B cell (primary cell): ENCODE data around the gene PHTF2. TPM values are rescaled to one million over a fixed set of nuclear protein-coding genes. Genes with fewer than 3 reads are reported as not detected.

Experiments
- ATAC-seq: fragments of 200-7000 bp; cut with Tn5 transposase; one replicate; pipeline ENCODE4 v1.10.0; 2021; ENCODE audit warnings: low read depth, mild to moderate bottlenecking, moderate number of reproducible peaks, moderate library complexity
- CTCF ChIA-PET: fragments of 350-600 bp; sonication (Branson Sonifier 250); formaldehyde crosslinking; loops from one replicate; lab custom pipeline; 2021; ENCODE audit warnings: antibody characterized with exemption, inconsistent platforms; lab: Charles Lee
- POLR2A ChIA-PET: fragments of 350-600 bp; sonication (Branson Sonifier 250); formaldehyde crosslinking; loops from one replicate; lab custom pipeline; 2021; ENCODE audit warnings: antibody characterized with exemption; lab: Charles Lee
- DNase-seq: peaks from one replicate; pipeline ENCODE4 v3.0.0; 2013
- H2AFZ ChIP-seq: 2 replicates; pipeline ENCODE4 v1.6.1; 2012; ENCODE audit warnings: mild to moderate bottlenecking, low read depth, low read length; ENCODE audit not compliant: insufficient read depth, poor library complexity, severe bottlenecking
- H3K27ac ChIP-seq, 2 donors: 1 replicate in 1 of 2; 2 replicates in 1 of 2; pipeline ENCODE4 v1.5.1; 2012 to 2013; ENCODE audit warnings: low read length in 2 of 2, mild to moderate bottlenecking in 2 of 2, moderate library complexity in 1 of 2
- H3K27me3 ChIP-seq, 4 experiments: fragments of 200-600 bp in 1 of 4; sonication (generic) in 1 of 4; replicated peaks in 1 of 4; 1 replicate in 2 of 4; 2 replicates in 2 of 4; pipeline versions ENCODE4 v1.6.1 to v1.7.0; 2013 to 2016; ENCODE audit warnings: low read length in 3 of 4, mild to moderate bottlenecking in 2 of 4, mixed read lengths in 1 of 4, moderate library complexity in 1 of 4; ENCODE audit not compliant: insufficient read depth in 4 of 4, control insufficient read depth in 3 of 4; ENCODE audit errors: control extremely low read depth in 1 of 4
- H3K36me3 ChIP-seq, 2 experiments: replicated peaks in 1 of 2; 1 replicate in 1 of 2; 2 replicates in 1 of 2; pipeline versions ENCODE4 v1.6.1 to v1.7.1; 2013; ENCODE audit warnings: low read length in 1 of 2; ENCODE audit not compliant: insufficient read depth in 2 of 2, control insufficient read depth in 1 of 2; ENCODE audit errors: control extremely low read depth in 1 of 2, extremely low read depth in 1 of 2
- H3K4me1 ChIP-seq, 2 donors: fragments of 200-600 bp in 1 of 2; sonication (generic) in 1 of 2; 1 replicate in 1 of 2; 2 replicates in 1 of 2; pipeline versions ENCODE4 v1.5.1 to v1.6.1; 2013 to 2017; ENCODE audit warnings: low read length in 2 of 2; ENCODE audit not compliant: control insufficient read depth in 2 of 2, insufficient read depth in 2 of 2
- H3K4me2 ChIP-seq: replicated peaks from 2 replicates; pipeline ENCODE3; 2012; ENCODE audit warnings: mild to moderate bottlenecking, low read depth, low read length; ENCODE audit not compliant: poor library complexity, severe bottlenecking
- H3K4me3 ChIP-seq, 5 experiments: fragments of 200-600 bp in 1 of 5; sonication (generic) in 1 of 5; 1 replicate in 3 of 5; 2 replicates in 2 of 5; pipeline versions ENCODE4 v1.5.1 to v1.7.0; 2011 to 2016; ENCODE audit warnings: low read length in 4 of 5, mild to moderate bottlenecking in 4 of 5, low read depth in 2 of 5, control low read depth in 1 of 5, moderate library complexity in 1 of 5; ENCODE audit not compliant: insufficient read depth in 1 of 5; ENCODE audit errors: control extremely low read depth in 1 of 5, extremely low read depth in 1 of 5
- H3K79me2 ChIP-seq: fragments of 200-600 bp; sonication (generic); one replicate; pipeline ENCODE4 v1.6.0; 2016; ENCODE audit warnings: low read length; ENCODE audit not compliant: control insufficient read depth, insufficient read depth
- H3K9ac ChIP-seq: fragments of 200-600 bp; sonication (generic); 2 replicates; pipeline ENCODE4 v1.6.1; 2017; ENCODE audit warnings: mild to moderate bottlenecking, low read length, moderate library complexity
- H3K9me3 ChIP-seq, 3 donors: one replicate each; pipeline versions ENCODE4 v1.6.1 to v1.7.1; 2013; ENCODE audit warnings: low read length in 2 of 3; ENCODE audit not compliant: control insufficient read depth in 2 of 3, insufficient read depth in 1 of 3; ENCODE audit errors: control extremely low read depth in 1 of 3
- H4K20me1 ChIP-seq: 2 replicates; pipeline ENCODE4 v1.6.0; 2012; ENCODE audit warnings: mild to moderate bottlenecking, low read length; ENCODE audit not compliant: insufficient read depth, control insufficient read depth, poor library complexity, severe bottlenecking
- H3K27ac Mint-ChIP-seq: one replicate; pipeline ENCODE4 v1.8.0; 2021; ENCODE audit warnings: mixed read lengths
- H3K27me3 Mint-ChIP-seq: one replicate; pipeline ENCODE4 v1.8.0; 2021; ENCODE audit warnings: mixed read lengths
- H3K4me1 Mint-ChIP-seq: one replicate; pipeline ENCODE4 v1.8.0; 2021; ENCODE audit warnings: mixed read lengths
- H3K4me3 Mint-ChIP-seq: one replicate; pipeline ENCODE4 v1.8.0; 2021; ENCODE audit warnings: mixed read lengths
- H3K9me3 Mint-ChIP-seq: one replicate; pipeline ENCODE4 v1.8.0; 2022; ENCODE audit warnings: mixed read lengths; ENCODE audit not compliant: insufficient read depth
- EZH2 ChIP-seq: IDR thresholded peaks from 2 replicates; pipeline ENCODE4 v1.6.1; 2012; ENCODE audit warnings: borderline replicate concordance, low read depth, mild to moderate bottlenecking, moderate library complexity, low read length; ENCODE audit not compliant: insufficient read depth, poor library complexity, severe bottlenecking
- WGBS: methylation state at CpG from one replicate; pipeline ENCODE4 v1.1.5; 2013; ENCODE audit warnings: missing lambda C conversion rate; ENCODE audit not compliant: insufficient coverage; 5-methylcytosine and 5-hydroxymethylcytosine counted together
- intact Hi-C: fragments of 100-400 bp; cut with micrococcal nuclease; formaldehyde crosslinking; loops from one replicate; pipeline ENCODE4 v1.10.0; 2022
- polyA plus RNA-seq: library from polyadenylated mRNA; depleted of rRNA; stranded (reverse); fragments of >200 nt; gene quantifications from 2 replicates; pipeline ENCODE4 v1.2.3, GENCODE V29; 2012
- total RNA-seq, 2 donors: library from RNA; stranded (reverse); fragments of 120-200 nt in 1 of 2; gene quantifications; 1 replicate in 1 of 2; 2 replicates in 1 of 2; pipeline versions ENCODE4 v1.2.3 to v1.2.4, GENCODE V29; 2013 to 2022
- TF ChIP-seq, protein P1 (sequence below): fragments of 200-600 bp; IDR thresholded peaks from one replicate; pipeline ENCODE4 v1.8.0; 2022; ENCODE audit warnings: antibody characterized with exemption, mild to moderate bottlenecking

PHTF2 gene
- total and polyA plus RNA-seq, 2 donors (not counting 1 experiment from before 2014, with no cell fraction given): 35.3 to 44.8 TPM

GRCh38 chr7:77991656-77992055 lies 193.1 kb downstream of the PHTF2 start:
- Histone ChIP-seq H3K9ac (no peak overlapping the region), H3K27me3 (no peaks in the 10 kb centered on the region), H3K4me2 (no peak overlapping the region), H3K27ac (no peak overlapping the region), H3K4me3 (no peak overlapping the region), H2AFZ (no peak overlapping the region), H4K20me1 (no peaks in the 10 kb centered on the region), H3K36me3 (no peaks in the 10 kb centered on the region), H3K4me1 (no peaks in the 10 kb centered on the region), H3K79me2 (no peaks in the 10 kb centered on the region), H3K9me3 (no peaks in the 10 kb centered on the region)
- Mint-ChIP-seq H3K4me1 (no peaks in the 10 kb centered on the region), H3K9me3 (no peaks in the 10 kb centered on the region), H3K27ac (no peak overlapping the region), H3K4me3 (no peak overlapping the region), H3K27me3 (peaks cover 11% of the 10 kb centered on the region)
- CTCF ChIA-PET: no interaction called here
- intact Hi-C loops: no loop called here
- ATAC-seq: no peak
- POLR2A ChIA-PET: no interaction called here
- no peak for DNase-seq
- TF ChIP-seq, protein P1, sequence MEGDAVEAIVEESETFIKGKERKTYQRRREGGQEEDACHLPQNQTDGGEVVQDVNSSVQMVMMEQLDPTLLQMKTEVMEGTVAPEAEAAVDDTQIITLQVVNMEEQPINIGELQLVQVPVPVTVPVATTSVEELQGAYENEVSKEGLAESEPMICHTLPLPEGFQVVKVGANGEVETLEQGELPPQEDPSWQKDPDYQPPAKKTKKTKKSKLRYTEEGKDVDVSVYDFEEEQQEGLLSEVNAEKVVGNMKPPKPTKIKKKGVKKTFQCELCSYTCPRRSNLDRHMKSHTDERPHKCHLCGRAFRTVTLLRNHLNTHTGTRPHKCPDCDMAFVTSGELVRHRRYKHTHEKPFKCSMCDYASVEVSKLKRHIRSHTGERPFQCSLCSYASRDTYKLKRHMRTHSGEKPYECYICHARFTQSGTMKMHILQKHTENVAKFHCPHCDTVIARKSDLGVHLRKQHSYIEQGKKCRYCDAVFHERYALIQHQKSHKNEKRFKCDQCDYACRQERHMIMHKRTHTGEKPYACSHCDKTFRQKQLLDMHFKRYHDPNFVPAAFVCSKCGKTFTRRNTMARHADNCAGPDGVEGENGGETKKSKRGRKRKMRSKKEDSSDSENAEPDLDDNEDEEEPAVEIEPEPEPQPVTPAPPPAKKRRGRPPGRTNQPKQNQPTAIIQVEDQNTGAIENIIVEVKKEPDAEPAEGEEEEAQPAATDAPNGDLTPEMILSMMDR: no peak
- no peak for TF ChIP-seq EZH2
- 90% methylated on average over 1 of the region's 4 CpGs for WGBS

GRCh38 chr7:77993838-77994237 lies 195.3 kb downstream of the PHTF2 start:
- no peaks in the 10 kb centered on the region for H4K20me1 ChIP-seq
- no peaks in the 10 kb centered on the region for H3K9me3 Mint-ChIP-seq
- H3K79me2 ChIP-seq: no peaks in the 10 kb centered on the region
- POLR2A ChIA-PET: no interaction called here
- no peak overlapping the region for H2AFZ ChIP-seq
- peaks cover 6% of the 10 kb centered on the region for H3K27me3 Mint-ChIP-seq
- no peak overlapping the region for H3K4me3 Mint-ChIP-seq
- no peaks in the 10 kb centered on the region for H3K4me1 Mint-ChIP-seq
- DNase-seq (no peak), ATAC-seq (no peak)
- H3K27ac Mint-ChIP-seq: no peak overlapping the region
- H3K4me2 ChIP-seq: no peak overlapping the region
- CTCF ChIA-PET: interaction anchor here (0.6 kb wide), 1 partner anchor 17 kb away, joined by 3 read pairs; no protein-coding TSS in a partner anchor
- TF ChIP-seq, protein P1: no peak
- TF ChIP-seq EZH2: no peak
- intact Hi-C loops: no loop called here
- no peak overlapping the region for H3K27ac ChIP-seq
- H3K4me1 ChIP-seq: no peaks in the 10 kb centered on the region
- no peaks in the 10 kb centered on the region for H3K36me3 ChIP-seq
- H3K9me3 ChIP-seq: no peaks in the 10 kb centered on the region
- H3K27me3 ChIP-seq: no peaks in the 10 kb centered on the region
- H3K4me3 ChIP-seq: no peak overlapping the region
- no peak overlapping the region for H3K9ac ChIP-seq
- 100% methylated on average over 1 of the region's 3 CpGs for WGBS
